ENCODE data around the gene PKD2. TPM values are rescaled to one million over a fixed set of nuclear protein-coding genes. Genes with fewer than 3 reads are reported as not detected.

PKD2 gene
- total RNA-seq, 1 experiment from 2014 or later, result 30.4 TPM

DNA sequence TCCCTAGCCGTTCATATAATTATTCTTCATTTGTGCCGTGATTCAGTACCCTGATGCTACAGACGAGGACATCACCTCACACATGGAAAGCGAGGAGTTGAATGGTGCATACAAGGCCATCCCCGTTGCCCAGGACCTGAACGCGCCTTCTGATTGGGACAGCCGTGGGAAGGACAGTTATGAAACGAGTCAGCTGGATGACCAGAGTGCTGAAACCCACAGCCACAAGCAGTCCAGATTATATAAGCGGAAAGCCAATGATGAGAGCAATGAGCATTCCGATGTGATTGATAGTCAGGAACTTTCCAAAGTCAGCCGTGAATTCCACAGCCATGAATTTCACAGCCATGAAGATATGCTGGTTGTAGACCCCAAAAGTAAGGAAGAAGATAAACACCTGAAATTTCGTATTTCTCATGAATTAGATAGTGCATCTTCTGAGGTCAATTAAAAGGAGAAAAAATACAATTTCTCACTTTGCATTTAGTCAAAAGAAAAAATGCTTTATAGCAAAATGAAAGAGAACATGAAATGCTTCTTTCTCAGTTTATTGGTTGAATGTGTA is 24.9 kb upstream of the PKD2 start:
- BruUV-seq (replicated peaks), result no TSS peak

DNA sequence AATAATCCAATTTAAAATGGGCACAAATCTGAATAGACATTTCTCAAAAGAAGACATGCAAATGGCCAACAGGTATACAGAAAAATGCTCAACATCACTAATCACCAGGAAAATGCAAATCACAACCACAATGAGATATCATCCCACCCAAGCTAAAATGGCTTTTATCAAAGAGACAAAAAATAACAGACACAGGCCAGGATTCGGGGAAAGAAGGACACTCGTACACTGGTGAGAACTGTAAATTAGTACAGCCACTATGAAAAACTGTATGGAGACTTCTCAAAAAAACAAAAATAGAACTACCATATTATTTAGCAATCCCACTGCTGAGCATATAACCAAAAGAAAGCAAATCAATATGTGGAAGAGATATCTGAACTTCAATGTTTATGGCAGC is 23.4 kb upstream of the PKD2 start:
- DNase-seq, result no peak
- H3K27ac Mint-ChIP-seq (ENCODE audit: unreplicated experiment), result peak overlapping the region; percentile 50
- intact Hi-C loops (cut with micrococcal nuclease; ENCODE audit: unreplicated experiment), result loop anchor here (2.0 kb wide), 1 partner anchor 229 kb away; no protein-coding TSS in a partner anchor
- H3K27me3 Mint-ChIP-seq (ENCODE audit: unreplicated experiment), result no peaks in the 10 kb centered on the region
- H3K4me1 Mint-ChIP-seq (ENCODE audit: low read depth, unreplicated experiment), result peaks cover 23% of the 10 kb centered on the region
- no peak overlapping the region for H3K4me3 Mint-ChIP-seq (ENCODE audit: low read depth, unreplicated experiment)
- CTCF ChIA-PET, result no interaction called here
- BruUV-seq (replicated peaks), result TSS peak; percentile 37
- H3K36me3 Mint-ChIP-seq (ENCODE audit: insufficient read depth, unreplicated experiment), result peaks cover 39% of the 10 kb centered on the region
- H3K9me3 Mint-ChIP-seq (ENCODE audit: low read depth, unreplicated experiment), result no peaks in the 10 kb centered on the region
- TF ChIP-seq, protein P1, sequence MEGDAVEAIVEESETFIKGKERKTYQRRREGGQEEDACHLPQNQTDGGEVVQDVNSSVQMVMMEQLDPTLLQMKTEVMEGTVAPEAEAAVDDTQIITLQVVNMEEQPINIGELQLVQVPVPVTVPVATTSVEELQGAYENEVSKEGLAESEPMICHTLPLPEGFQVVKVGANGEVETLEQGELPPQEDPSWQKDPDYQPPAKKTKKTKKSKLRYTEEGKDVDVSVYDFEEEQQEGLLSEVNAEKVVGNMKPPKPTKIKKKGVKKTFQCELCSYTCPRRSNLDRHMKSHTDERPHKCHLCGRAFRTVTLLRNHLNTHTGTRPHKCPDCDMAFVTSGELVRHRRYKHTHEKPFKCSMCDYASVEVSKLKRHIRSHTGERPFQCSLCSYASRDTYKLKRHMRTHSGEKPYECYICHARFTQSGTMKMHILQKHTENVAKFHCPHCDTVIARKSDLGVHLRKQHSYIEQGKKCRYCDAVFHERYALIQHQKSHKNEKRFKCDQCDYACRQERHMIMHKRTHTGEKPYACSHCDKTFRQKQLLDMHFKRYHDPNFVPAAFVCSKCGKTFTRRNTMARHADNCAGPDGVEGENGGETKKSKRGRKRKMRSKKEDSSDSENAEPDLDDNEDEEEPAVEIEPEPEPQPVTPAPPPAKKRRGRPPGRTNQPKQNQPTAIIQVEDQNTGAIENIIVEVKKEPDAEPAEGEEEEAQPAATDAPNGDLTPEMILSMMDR (IDR thresholded peaks at IDR 0.05; ENCODE audit: unreplicated experiment), result no peak

More for the DNA sequence above, 24.9 kb upstream of the PKD2 start:
- intact Hi-C loops (cut with micrococcal nuclease; ENCODE audit: unreplicated experiment), result no loop called here
- Mint-ChIP-seq H3K9me3 (ENCODE audit: low read depth, unreplicated experiment) (no peaks in the 10 kb centered on the region), H3K4me1 (ENCODE audit: low read depth, unreplicated experiment) (peaks cover 23% of the 10 kb centered on the region), H3K27ac (ENCODE audit: unreplicated experiment) (no peak overlapping the region), H3K4me3 (ENCODE audit: low read depth, unreplicated experiment) (no peak overlapping the region), H3K27me3 (ENCODE audit: unreplicated experiment) (no peaks in the 10 kb centered on the region), H3K36me3 (ENCODE audit: insufficient read depth, unreplicated experiment) (peaks cover 52% of the 10 kb centered on the region)
- DNase-seq, result no peak
- CTCF ChIA-PET, result no interaction called here
- TF ChIP-seq, protein P1 (IDR thresholded peaks at IDR 0.05; ENCODE audit: unreplicated experiment), result no peak

DNA sequence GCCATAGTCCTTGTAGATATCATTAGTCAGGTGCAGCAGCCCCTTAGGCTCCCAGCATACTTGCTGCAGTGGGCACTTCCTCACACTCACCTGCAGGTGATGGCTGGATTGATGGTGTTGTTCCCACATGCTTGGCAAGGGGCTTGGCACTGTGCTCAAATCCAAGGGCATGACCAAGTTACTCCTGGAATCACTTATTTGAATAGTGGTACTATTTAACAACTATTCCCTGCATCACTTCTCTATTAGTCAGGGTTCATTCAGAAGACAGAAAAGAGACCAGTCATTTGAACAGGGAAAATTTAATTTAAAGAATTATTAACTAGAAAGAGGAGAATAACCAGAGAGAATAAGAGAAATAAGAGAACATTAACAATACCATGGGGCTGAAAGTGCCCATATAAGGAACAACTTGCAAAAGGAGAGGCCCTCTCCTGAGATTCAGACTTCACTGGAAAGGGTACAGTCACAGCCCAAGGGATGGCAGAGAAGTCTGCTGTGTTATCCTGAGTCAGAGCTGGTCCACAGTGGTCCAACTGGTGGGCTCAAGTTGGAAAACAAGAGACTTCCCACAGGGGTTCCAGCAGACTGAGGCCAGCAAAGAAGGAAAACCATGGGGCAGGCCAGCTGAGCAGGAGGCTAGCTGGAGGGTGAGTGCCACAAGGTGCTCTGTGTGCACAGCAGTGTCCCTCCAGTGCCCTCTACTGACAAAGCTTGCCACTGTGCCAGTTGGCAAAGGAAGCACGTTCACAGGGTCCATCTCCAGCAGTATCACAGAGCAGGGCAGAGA is 22.1 kb upstream of the PKD2 start:
- peaks cover 26% of the 10 kb centered on the region for H3K36me3 Mint-ChIP-seq (ENCODE audit: insufficient read depth, unreplicated experiment)
- no peak overlapping the region for H3K4me3 Mint-ChIP-seq (ENCODE audit: low read depth, unreplicated experiment)
- intact Hi-C loops (cut with micrococcal nuclease; ENCODE audit: unreplicated experiment), result loop anchor here (1.0 to 2.0 kb wide), 2 partner anchors 132 to 228 kb away; no protein-coding TSS in a partner anchor
- no peaks in the 10 kb centered on the region for H3K9me3 Mint-ChIP-seq (ENCODE audit: low read depth, unreplicated experiment)
- DNase-seq, result peak; percentile 79
- BruUV-seq (replicated peaks), result no TSS peak
- peaks cover 23% of the 10 kb centered on the region for H3K4me1 Mint-ChIP-seq (ENCODE audit: low read depth, unreplicated experiment)
- CTCF ChIA-PET, result interaction anchor here (0.6 to 2.1 kb wide), 7 partner anchors 12 to 441 kb away, joined by 3 to 21 read pairs (median 3); no protein-coding TSS in a partner anchor
- H3K27ac Mint-ChIP-seq (ENCODE audit: unreplicated experiment), result peak overlapping the region; percentile 68
- H3K27me3 Mint-ChIP-seq (ENCODE audit: unreplicated experiment), result no peaks in the 10 kb centered on the region
- TF ChIP-seq, protein P1 (IDR thresholded peaks at IDR 0.05; ENCODE audit: unreplicated experiment), result peak; percentile 54

DNA sequence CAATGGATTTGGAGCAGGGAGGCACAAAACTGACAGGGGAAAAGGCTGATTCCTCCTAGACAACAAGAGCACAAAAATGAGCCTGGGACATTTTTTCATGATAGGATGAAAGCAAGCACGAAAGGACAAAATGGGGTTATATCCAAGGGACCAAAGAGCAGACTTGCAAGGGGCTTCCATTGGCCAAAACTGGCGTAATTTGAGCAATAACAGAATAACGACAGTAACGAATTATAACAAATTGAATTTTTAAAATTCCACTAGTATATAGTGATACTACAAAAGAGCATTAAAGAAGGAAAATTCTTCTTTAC is 21.6 kb upstream of the PKD2 start:
- Mint-ChIP-seq H3K36me3 (ENCODE audit: insufficient read depth, unreplicated experiment) (peaks cover 25% of the 10 kb centered on the region), H3K4me3 (ENCODE audit: low read depth, unreplicated experiment) (no peak overlapping the region), H3K27me3 (ENCODE audit: unreplicated experiment) (no peaks in the 10 kb centered on the region), H3K9me3 (ENCODE audit: low read depth, unreplicated experiment) (no peaks in the 10 kb centered on the region), H3K27ac (ENCODE audit: unreplicated experiment) (peak overlapping the region; percentile 68), H3K4me1 (ENCODE audit: low read depth, unreplicated experiment) (peaks cover 23% of the 10 kb centered on the region)
- TF ChIP-seq, protein P1 (IDR thresholded peaks at IDR 0.05; ENCODE audit: unreplicated experiment), result no peak
- CTCF ChIA-PET, result interaction anchor here (0.6 to 2.1 kb wide), 6 partner anchors 47 to 1554 kb away, joined by 3 to 21 read pairs (median 4); no protein-coding TSS in a partner anchor
- no peak for DNase-seq
- BruUV-seq (replicated peaks), result no TSS peak
- intact Hi-C loops (cut with micrococcal nuclease; ENCODE audit: unreplicated experiment), result loop anchor here (1.0 to 2.0 kb wide), 2 partner anchors 133 to 227 kb away; no protein-coding TSS in a partner anchor
